HAP-1 (cell line): ENCODE data around the gene SLC39A1.

Experiments
- DNase-seq, 2 experiments: peaks; one replicate each; pipeline ENCODE4 v3.0.0-alpha.2; 2016 to 2020; ENCODE audit warnings: low spot score in 2 of 2
- H3K27me3 ChIP-seq: fragments of 250-450 bp; sonication (Bioruptor Pico); 2 replicates; pipeline ENCODE4 v1.5.1; 2020; ENCODE audit warnings: low read depth, mild to moderate bottlenecking, moderate library complexity
- H3K36me3 ChIP-seq: fragments of 250-450 bp; sonication (Bioruptor Pico); replicated peaks from 2 replicates; pipeline ENCODE4 v1.5.1; 2020; ENCODE audit warnings: mild to moderate bottlenecking
- H3K4me1 ChIP-seq: fragments of 250-450 bp; sonication (Bioruptor Pico); 2 replicates; pipeline ENCODE4 v1.5.1; 2020; ENCODE audit warnings: mild to moderate bottlenecking
- H3K4me3 ChIP-seq: fragments of 250-450 bp; sonication (Bioruptor Pico); 2 replicates; pipeline ENCODE4 v1.5.1; 2020; ENCODE audit warnings: mild to moderate bottlenecking, moderate library complexity
- H3K9me3 ChIP-seq: fragments of 250-450 bp; sonication (Bioruptor Pico); 2 replicates; pipeline ENCODE4 v1.5.1; 2020; ENCODE audit warnings: mild to moderate bottlenecking, moderate library complexity
- in situ Hi-C: fragments of 300-500 bp; cut with MboI; formaldehyde crosslinking; loops from 3 replicates; pipeline ENCODE4 v1.14.3; 2020; ENCODE audit warnings: low sequenced_read_pairs, inconsistent platforms, mixed read lengths

Gene SLC39A1

GRCh38 chr1:153968408-153968807 is 5.1 kb upstream of the SLC39A1 start:
- Histone ChIP-seq H3K4me3 (peak overlapping the region; percentile 44), H3K9me3 (no peaks in the 10 kb centered on the region), H3K27me3 (no peaks in the 10 kb centered on the region), H3K4me1 (peaks cover 18% of the 10 kb centered on the region), H3K36me3 (peaks cover 5% of the 10 kb centered on the region)
- in situ Hi-C loops, result no loop called here
- peak in 1 of 2 experiments; percentile 25 for DNase-seq

GRCh38 chr1:153968000-153968363 is 4.6 kb upstream of the SLC39A1 start:
- Histone ChIP-seq H3K27me3 (no peaks in the 10 kb centered on the region), H3K4me3 (peak overlapping the region; percentile 44), H3K4me1 (peaks cover 18% of the 10 kb centered on the region), H3K36me3 (peaks cover under 1% of the 10 kb centered on the region; the same call in 1 of the 2 replicates), H3K9me3 (no peaks in the 10 kb centered on the region)
- DNase-seq, result peak in 1 of 2 experiments; percentile 66
- in situ Hi-C loops, result no loop called here

- Histone ChIP-seq H3K27me3 (no peaks in the 10 kb centered on the region), H3K4me3 (peak within 1 kb of the TSS; percentile 44), H3K9me3 (no peaks in the 10 kb centered on the region), H3K4me1 (peaks cover 18% of the 10 kb centered on the region), H3K36me3 (no peaks in the 10 kb centered on the region; the same call in 1 of the 2 replicates)
- DNase-seq, result peak; percentile 96 to 97
- in situ Hi-C loops, result no loop called here
Observed at GRCh38 chr1:153967107-153967999, 4.0 kb upstream of the SLC39A1 start, which contains the start of gene CREB3L4. Gene CREB3L4, plus strand, starts transcription at chr1:153967902. Its CDS starts 624 bp downstream, at chr1:153968526.

GRCh38 chr1:153963850-153964331 is 554 bp upstream of the SLC39A1 start:
- H3K4me1 ChIP-seq, result peaks cover 31% of the 10 kb centered on the region

GRCh38 chr1:153962088-153963029 is 978 bp downstream of the SLC39A1 start:
- peak in 1 of 2 experiments; percentile 38 for DNase-seq
- H3K36me3 ChIP-seq, result peaks cover 30% of the 10 kb centered on the region
- no peaks in the 10 kb centered on the region for H3K27me3 ChIP-seq
- H3K9me3 ChIP-seq, result no peaks in the 10 kb centered on the region
- H3K4me3 ChIP-seq, result peak overlapping the region; percentile 61
- H3K4me1 ChIP-seq, result peaks cover 33% of the 10 kb centered on the region
- in situ Hi-C loops, result no loop called here

More at GRCh38 chr1:153963850-153964331, 554 bp upstream of the SLC39A1 start:
- Histone ChIP-seq H3K27me3 (no peaks in the 10 kb centered on the region), H3K9me3 (no peaks in the 10 kb centered on the region), H3K36me3 (peaks cover 30% of the 10 kb centered on the region), H3K4me3 (peak overlapping the region; percentile 61)
- in situ Hi-C loops, result no loop called here
- DNase-seq, result peak; percentile 63 to 81

GRCh38 chr1:153961421-153961820 is 1.9 kb downstream of the SLC39A1 start:
- Histone ChIP-seq H3K4me1 (peaks cover 34% of the 10 kb centered on the region), H3K4me3 (peak overlapping the region; percentile 61), H3K27me3 (no peaks in the 10 kb centered on the region), H3K9me3 (no peaks in the 10 kb centered on the region), H3K36me3 (peaks cover 30% of the 10 kb centered on the region)
- DNase-seq, result no peak
- in situ Hi-C loops, result no loop called here

- no peaks in the 10 kb centered on the region for H3K9me3 ChIP-seq
- in situ Hi-C loops, result no loop called here
- no peak for DNase-seq
- H3K4me3 ChIP-seq, result no peak overlapping the region
- no peaks in the 10 kb centered on the region for H3K27me3 ChIP-seq
- H3K4me1 ChIP-seq, result peaks cover 29% of the 10 kb centered on the region
- H3K36me3 ChIP-seq, result peaks cover 30% of the 10 kb centered on the region
Observed at GRCh38 chr1:153960206-153960605, 3.1 kb downstream of the SLC39A1 start.

- no peak overlapping the region for H3K4me3 ChIP-seq
- no peaks in the 10 kb centered on the region for H3K27me3 ChIP-seq
- in situ Hi-C loops, result no loop called here
- peaks cover 30% of the 10 kb centered on the region for H3K36me3 ChIP-seq
- no peak for DNase-seq
- peaks cover 24% of the 10 kb centered on the region for H3K4me1 ChIP-seq
- no peaks in the 10 kb centered on the region for H3K9me3 ChIP-seq
Observed at GRCh38 chr1:153959454-153959853, 3.9 kb downstream of the SLC39A1 start.

- Histone ChIP-seq H3K4me1 (peaks cover 21% of the 10 kb centered on the region), H3K36me3 (peaks cover 30% of the 10 kb centered on the region), H3K27me3 (no peaks in the 10 kb centered on the region), H3K4me3 (peak overlapping the region; percentile 90), H3K9me3 (no peaks in the 10 kb centered on the region)
- in situ Hi-C loops, result no loop called here
- no peak for DNase-seq
Observed at GRCh38 chr1:153958961-153959260, 4.4 kb downstream of the SLC39A1 start.

GRCh38 chr1:153958111-153958960 is 5.0 kb downstream of the SLC39A1 start, which contains the start of gene CRTC2:
Gene CRTC2, minus strand, starts transcription at chr1:153958612. Its CDS starts 115 bp downstream, at chr1:153958497.
- H3K27me3 ChIP-seq, result no peaks in the 10 kb centered on the region
- H3K4me3 ChIP-seq, result peak within 1 kb of the TSS; percentile 90
- H3K9me3 ChIP-seq, result no peaks in the 10 kb centered on the region
- in situ Hi-C loops, result no loop called here
- peaks cover 30% of the 10 kb centered on the region for H3K36me3 ChIP-seq
- peaks cover 21% of the 10 kb centered on the region for H3K4me1 ChIP-seq
- DNase-seq, result peak; percentile 99

GRCh38 chr1:153957744-153958110 is 5.6 kb downstream of the SLC39A1 start:
- DNase-seq, result no peak
- Histone ChIP-seq H3K27me3 (no peaks in the 10 kb centered on the region), H3K4me3 (peak overlapping the region; percentile 90), H3K4me1 (peaks cover 21% of the 10 kb centered on the region), H3K36me3 (peaks cover 31% of the 10 kb centered on the region), H3K9me3 (no peaks in the 10 kb centered on the region)
- in situ Hi-C loops, result no loop called here

- Histone ChIP-seq H3K9me3 (no peaks in the 10 kb centered on the region), H3K4me1 (peaks cover 21% of the 10 kb centered on the region), H3K4me3 (peak overlapping the region; percentile 90), H3K36me3 (peaks cover 37% of the 10 kb centered on the region), H3K27me3 (no peaks in the 10 kb centered on the region)
- DNase-seq, result no peak
- in situ Hi-C loops, result no loop called here
Observed at GRCh38 chr1:153956997-153957715, 6.2 kb downstream of the SLC39A1 start.
